ENCODE results near the gene GFM2.
A peak's percentile ranks its signal among the peaks of the same experiment; 100 is the strongest.

Gene GFM2

DNA sequence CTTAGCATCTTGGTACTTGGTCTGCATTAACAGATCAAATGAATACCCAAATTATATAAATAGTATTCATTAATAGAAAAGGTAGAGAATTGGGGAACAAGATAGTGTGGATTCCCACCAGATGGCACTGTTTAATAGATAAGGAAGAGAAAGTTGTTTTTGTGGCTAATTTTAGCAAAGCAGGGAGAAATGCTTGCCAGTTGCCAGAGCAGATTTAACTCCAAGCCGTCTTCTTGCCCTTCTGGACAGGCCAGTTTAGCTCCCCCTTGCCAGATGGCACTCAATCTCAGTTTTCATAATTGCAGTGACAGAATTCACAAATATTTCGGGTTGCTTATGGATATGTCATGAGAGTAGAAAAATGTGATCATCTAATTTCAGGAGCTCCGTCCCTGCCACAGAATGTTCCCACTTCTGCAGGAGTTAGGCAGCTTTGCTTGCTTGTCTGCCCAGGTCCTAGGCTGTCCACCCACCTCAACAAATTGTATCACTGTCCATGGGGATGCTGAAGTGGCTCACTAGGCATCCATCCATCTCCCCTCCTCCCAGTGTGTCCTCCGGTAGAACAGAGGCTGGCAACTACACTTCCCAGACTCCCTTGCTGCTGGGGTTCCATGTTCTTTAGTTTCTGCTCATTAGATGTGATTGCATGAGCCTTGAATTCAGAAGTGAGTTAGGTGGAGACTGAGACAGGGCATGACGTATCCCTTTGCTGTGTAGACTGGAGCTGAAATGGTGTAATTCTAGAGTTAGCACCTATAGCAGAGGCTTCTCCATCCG, 93.7 kb downstream of the GFM2 start:
- no peaks in the 10 kb centered on the region for H4K20me1 ChIP-seq (ENCODE audit: insufficient read depth, low read length)
- no peaks in the 10 kb centered on the region for H3K36me3 ChIP-seq (replicated peaks; ENCODE audit: low read depth, low read length)
- H3K9me3 ChIP-seq (ENCODE audit: insufficient read depth, low read length): no peaks in the 10 kb centered on the region
- no peaks in the 10 kb centered on the region for H3K27me3 ChIP-seq (ENCODE audit: low read depth, low read length)
- H3K27ac ChIP-seq (ENCODE audit: low read length): no peak overlapping the region
- no peaks in the 10 kb centered on the region for H3K79me2 ChIP-seq (ENCODE audit: low read length)
- peak overlapping the region; percentile 56 for H3K4me2 ChIP-seq (ENCODE audit: low read length)
- TF ChIP-seq EZH2phosphoT487 (IDR thresholded peaks at IDR 0.05; ENCODE audit: low read depth): no peak
- TF ChIP-seq, protein P1, sequence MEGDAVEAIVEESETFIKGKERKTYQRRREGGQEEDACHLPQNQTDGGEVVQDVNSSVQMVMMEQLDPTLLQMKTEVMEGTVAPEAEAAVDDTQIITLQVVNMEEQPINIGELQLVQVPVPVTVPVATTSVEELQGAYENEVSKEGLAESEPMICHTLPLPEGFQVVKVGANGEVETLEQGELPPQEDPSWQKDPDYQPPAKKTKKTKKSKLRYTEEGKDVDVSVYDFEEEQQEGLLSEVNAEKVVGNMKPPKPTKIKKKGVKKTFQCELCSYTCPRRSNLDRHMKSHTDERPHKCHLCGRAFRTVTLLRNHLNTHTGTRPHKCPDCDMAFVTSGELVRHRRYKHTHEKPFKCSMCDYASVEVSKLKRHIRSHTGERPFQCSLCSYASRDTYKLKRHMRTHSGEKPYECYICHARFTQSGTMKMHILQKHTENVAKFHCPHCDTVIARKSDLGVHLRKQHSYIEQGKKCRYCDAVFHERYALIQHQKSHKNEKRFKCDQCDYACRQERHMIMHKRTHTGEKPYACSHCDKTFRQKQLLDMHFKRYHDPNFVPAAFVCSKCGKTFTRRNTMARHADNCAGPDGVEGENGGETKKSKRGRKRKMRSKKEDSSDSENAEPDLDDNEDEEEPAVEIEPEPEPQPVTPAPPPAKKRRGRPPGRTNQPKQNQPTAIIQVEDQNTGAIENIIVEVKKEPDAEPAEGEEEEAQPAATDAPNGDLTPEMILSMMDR (IDR thresholded peaks at IDR 0.05; ENCODE audit: low read depth, low read length): peak; percentile 48
- peaks cover 4% of the 10 kb centered on the region; the same call in 1 of the 2 replicates for H3K4me1 ChIP-seq (ENCODE audit: low read length)
- no peak overlapping the region for H3K9ac ChIP-seq (ENCODE audit: low read length)
- peak overlapping the region; percentile 54 for H3K4me3 ChIP-seq (ENCODE audit: low read length)
- H2AFZ ChIP-seq (ENCODE audit: low read depth, low read length): 0 out of 2 replicates have a peak overlapping the region, but pooled peaks have one; percentile 3

DNA sequence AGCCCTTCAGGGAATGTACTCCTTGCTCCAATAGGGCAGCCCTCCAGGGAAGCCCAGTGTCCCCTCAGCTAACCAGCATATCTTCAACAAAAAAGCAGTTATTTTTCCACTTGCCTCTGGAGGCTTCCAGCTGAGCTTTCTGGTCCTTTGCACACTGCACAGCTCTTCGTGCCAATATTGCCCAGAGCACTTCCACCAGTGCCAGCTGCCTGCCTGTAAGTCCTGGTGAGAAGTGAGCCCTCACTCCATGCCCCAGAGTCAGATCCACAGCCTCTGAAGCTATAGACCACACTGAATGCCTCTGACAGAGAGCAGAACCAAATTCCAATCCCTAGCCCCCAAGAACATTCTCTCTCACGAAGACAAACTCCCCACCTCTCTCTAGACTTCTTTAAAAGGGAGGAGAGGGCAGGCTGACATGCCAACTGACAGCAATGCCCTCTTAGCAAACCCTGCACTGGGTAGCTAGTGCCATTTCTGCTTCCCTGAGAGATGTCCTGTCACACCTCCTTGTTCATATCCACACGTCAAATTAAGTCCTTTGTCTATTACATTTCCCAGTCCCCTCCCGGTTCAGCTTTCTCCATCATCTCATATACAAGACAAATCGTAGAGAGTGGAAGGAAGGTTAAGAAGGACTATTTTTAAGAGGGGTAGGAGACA, 94.6 kb downstream of the GFM2 start:
- no peak overlapping the region for H3K9ac ChIP-seq (ENCODE audit: low read length)
- H3K4me2 ChIP-seq (ENCODE audit: low read length): no peak overlapping the region
- H3K4me3 ChIP-seq (ENCODE audit: low read length): no peak overlapping the region
- H2AFZ ChIP-seq (ENCODE audit: low read depth, low read length): no peak overlapping the region
- H3K79me2 ChIP-seq (ENCODE audit: low read length): no peaks in the 10 kb centered on the region
- H3K36me3 ChIP-seq (replicated peaks; ENCODE audit: low read depth, low read length): no peaks in the 10 kb centered on the region
- no peak overlapping the region for H3K27ac ChIP-seq (ENCODE audit: low read length)
- no peaks in the 10 kb centered on the region for H3K27me3 ChIP-seq (ENCODE audit: low read depth, low read length)
- H3K9me3 ChIP-seq (ENCODE audit: insufficient read depth, low read length): no peaks in the 10 kb centered on the region
- H3K4me1 ChIP-seq (ENCODE audit: low read length): peaks cover 4% of the 10 kb centered on the region; the same call in 1 of the 2 replicates
- TF ChIP-seq, protein P1 (IDR thresholded peaks at IDR 0.05; ENCODE audit: low read depth, low read length): no peak
- no peak for TF ChIP-seq EZH2phosphoT487 (IDR thresholded peaks at IDR 0.05; ENCODE audit: low read depth)
- no peaks in the 10 kb centered on the region for H4K20me1 ChIP-seq (ENCODE audit: insufficient read depth, low read length)

Data from OCI-LY3 (cell line).